Effector memory CD4-positive, alpha-beta T cell (primary cell): ENCODE measurements around the gene ATP1A2.
A peak's percentile ranks its signal among the peaks of the same experiment; 100 is the strongest.

Experiments used
- DNase-seq, 3 donors: peaks; one replicate each; pipeline ENCODE4 v3.0.0-alpha.2; 2020
- H3K27ac ChIP-seq: 2 replicates; pipeline ENCODE4 v1.7.0; 2013; ENCODE audit warnings: mild to moderate bottlenecking, low read length, moderate library complexity; ENCODE audit not compliant: insufficient read depth, poor library complexity, severe bottlenecking
- H3K27me3 ChIP-seq: replicated peaks from 2 replicates; pipeline ENCODE4 v1.7.0; 2013; ENCODE audit warnings: mild to moderate bottlenecking, low read length; ENCODE audit not compliant: insufficient read depth, control insufficient read depth, poor library complexity, severe bottlenecking
- H3K36me3 ChIP-seq: 2 replicates; pipeline ENCODE4 v1.7.0; 2013; ENCODE audit warnings: mild to moderate bottlenecking, low read length, moderate library complexity; ENCODE audit not compliant: control insufficient read depth, insufficient read depth
- H3K4me1 ChIP-seq: 2 replicates; pipeline ENCODE4 v1.7.0; 2013; ENCODE audit warnings: low read length, mild to moderate bottlenecking; ENCODE audit not compliant: control insufficient read depth, insufficient read depth, poor library complexity, severe bottlenecking
- H3K4me3 ChIP-seq: 2 replicates; pipeline ENCODE4 v1.7.0; 2013; ENCODE audit warnings: low read length, low read depth, mild to moderate bottlenecking; ENCODE audit not compliant: insufficient read depth, poor library complexity, severe bottlenecking
- H3K9me3 ChIP-seq: 2 replicates; pipeline ENCODE4 v1.7.0; 2013; ENCODE audit warnings: mild to moderate bottlenecking, low read length, moderate library complexity; ENCODE audit not compliant: control insufficient read depth

Gene ATP1A2

DNA sequence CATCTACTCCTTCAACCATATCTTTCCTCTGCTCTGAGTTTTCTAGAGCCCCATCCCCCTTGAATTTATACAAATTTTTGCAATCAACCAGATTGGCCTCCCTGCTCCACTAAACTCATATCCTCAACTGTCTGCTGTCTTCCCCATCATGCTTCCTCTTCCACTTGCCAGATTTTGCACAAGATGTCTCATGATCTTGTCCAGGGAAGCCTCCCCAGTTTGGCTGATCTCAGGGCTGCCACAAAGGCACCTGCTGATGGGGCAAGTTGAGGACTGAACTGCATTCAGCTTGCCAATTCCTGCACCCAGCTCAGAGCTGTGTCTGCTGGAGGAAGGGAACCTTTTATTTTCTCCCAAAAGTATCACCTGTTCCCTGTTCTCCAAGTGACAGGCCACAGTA, 38.1 kb upstream of the ATP1A2 start:
- no peak for DNase-seq
- peaks cover 25% of the 10 kb centered on the region for H3K27me3 ChIP-seq
- no peak overlapping the region for H3K27ac ChIP-seq
- H3K36me3 ChIP-seq = no peaks in the 10 kb centered on the region
- H3K4me1 ChIP-seq = no peaks in the 10 kb centered on the region
- H3K9me3 ChIP-seq = no peaks in the 10 kb centered on the region
- H3K4me3 ChIP-seq = no peak overlapping the region

DNA sequence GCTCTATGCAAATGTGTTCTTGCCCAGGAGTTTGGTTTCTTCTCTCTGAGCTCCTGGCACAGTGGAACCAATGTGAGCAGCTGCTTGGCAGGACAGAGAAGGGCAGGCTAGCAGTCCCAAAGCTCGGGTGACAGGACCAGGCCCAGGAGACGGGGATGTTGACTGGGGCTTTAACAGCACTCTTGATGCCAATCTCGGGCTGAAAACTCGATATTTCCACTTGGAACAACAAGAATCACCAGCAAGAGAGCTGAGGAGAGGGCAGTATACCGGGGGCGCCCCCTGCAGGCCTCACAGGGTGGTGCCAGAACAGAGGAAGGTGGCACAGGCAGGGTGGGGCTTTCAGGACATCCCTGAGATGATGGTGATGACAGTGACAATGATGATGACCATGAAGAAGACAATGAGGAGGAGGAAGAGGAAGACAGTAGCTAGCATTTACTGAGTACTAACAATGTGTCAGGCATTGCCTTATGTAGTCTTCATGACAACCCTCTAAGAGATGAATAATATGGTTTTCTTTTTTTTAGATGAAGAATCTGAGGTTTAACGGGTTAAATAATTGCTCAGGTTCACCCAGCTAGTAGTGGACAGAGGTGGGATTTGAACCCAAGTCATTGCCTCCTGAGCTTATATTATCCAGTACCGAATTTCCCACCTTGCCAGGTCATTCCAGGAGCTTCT, 36.9 kb upstream of the ATP1A2 start:
- no peaks in the 10 kb centered on the region for H3K36me3 ChIP-seq
- peaks cover 25% of the 10 kb centered on the region for H3K27me3 ChIP-seq
- H3K4me1 ChIP-seq = peaks cover 4% of the 10 kb centered on the region
- no peak overlapping the region for H3K4me3 ChIP-seq
- no peaks in the 10 kb centered on the region for H3K9me3 ChIP-seq
- peak in 2 of 3 donors; percentile 20 to 25 for DNase-seq
- H3K27ac ChIP-seq = no peak overlapping the region

GRCh38 chr1:160079448-160079847, 36.1 kb upstream of the ATP1A2 start:
- H3K9me3 ChIP-seq = no peaks in the 10 kb centered on the region
- H3K27ac ChIP-seq = no peak overlapping the region
- no peaks in the 10 kb centered on the region for H3K36me3 ChIP-seq
- H3K4me1 ChIP-seq = peaks cover 10% of the 10 kb centered on the region
- peaks cover 25% of the 10 kb centered on the region for H3K27me3 ChIP-seq
- no peak overlapping the region for H3K4me3 ChIP-seq
- no peak for DNase-seq

- H3K9me3 ChIP-seq = no peaks in the 10 kb centered on the region
- peaks cover 10% of the 10 kb centered on the region for H3K4me1 ChIP-seq
- no peaks in the 10 kb centered on the region for H3K36me3 ChIP-seq
- H3K27ac ChIP-seq = no peak overlapping the region
- no peak overlapping the region for H3K4me3 ChIP-seq
- DNase-seq = no peak
- peaks cover 25% of the 10 kb centered on the region for H3K27me3 ChIP-seq
Measured at GRCh38 chr1:160080381-160081100, 35.0 kb upstream of the ATP1A2 start.

- H3K36me3 ChIP-seq = no peaks in the 10 kb centered on the region
- no peaks in the 10 kb centered on the region for H3K9me3 ChIP-seq
- peaks cover 25% of the 10 kb centered on the region for H3K27me3 ChIP-seq
- H3K27ac ChIP-seq = no peak within 1 kb of the TSS
- H3K4me1 ChIP-seq = peaks cover 10% of the 10 kb centered on the region
- DNase-seq = no peak
- no peak within 1 kb of the TSS for H3K4me3 ChIP-seq
Measured at GRCh38 chr1:160081261-160081936, 34.2 kb upstream of the ATP1A2 start, which contains the start of gene KCNJ9. Gene KCNJ9, plus strand, starts transcription at chr1:160081538. Its CDS starts 2,493 bp downstream, at chr1:160084031.

DNA sequence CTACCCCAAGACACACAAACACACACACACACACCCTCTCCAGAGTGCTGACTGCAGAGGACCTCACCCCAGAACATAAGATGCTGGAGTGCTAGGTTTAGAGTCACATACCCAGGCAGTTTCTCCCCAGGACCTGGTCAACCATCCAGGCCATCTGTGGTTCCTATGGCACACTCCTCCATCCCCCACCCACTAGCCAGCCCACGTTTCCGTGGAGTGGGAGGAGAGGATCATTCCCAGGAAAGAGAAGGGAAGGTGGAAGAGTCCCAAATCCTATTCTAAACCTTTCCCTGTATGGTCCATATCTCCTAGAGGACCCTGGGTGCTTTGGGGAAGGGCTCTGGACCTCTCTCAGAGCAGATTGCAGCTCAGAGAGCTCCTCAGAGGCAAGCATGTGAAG, 33.1 kb upstream of the ATP1A2 start:
- DNase-seq = no peak

DNA sequence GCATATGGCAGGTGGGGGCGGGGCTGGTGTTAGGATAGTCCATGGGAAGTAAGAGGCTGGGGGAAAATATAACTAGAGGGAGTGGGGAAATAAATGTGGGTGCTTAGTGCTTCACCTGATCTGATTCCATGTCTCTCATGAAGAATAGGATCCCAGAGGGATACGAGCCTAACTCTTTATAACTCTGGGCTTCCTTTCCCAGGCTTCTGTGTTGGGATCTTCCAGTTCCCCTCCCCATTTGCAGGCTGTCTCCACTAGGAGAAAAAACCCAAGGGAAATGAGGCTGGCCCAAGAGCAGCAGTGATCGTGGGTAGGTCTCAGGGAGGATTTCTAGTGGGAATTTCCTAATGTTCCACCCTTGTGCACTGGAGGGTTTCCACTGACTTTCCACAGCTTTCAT, 32.6 kb upstream of the ATP1A2 start:
- no peak for DNase-seq
- H3K9me3 ChIP-seq = no peaks in the 10 kb centered on the region

More for the DNA sequence above, 33.1 kb upstream of the ATP1A2 start:
- Histone ChIP-seq H3K4me3 (no peak overlapping the region), H3K27ac (no peak overlapping the region), H3K9me3 (no peaks in the 10 kb centered on the region), H3K36me3 (peaks cover 7% of the 10 kb centered on the region), H3K27me3 (peaks cover 25% of the 10 kb centered on the region), H3K4me1 (peaks cover 10% of the 10 kb centered on the region)

DNA sequence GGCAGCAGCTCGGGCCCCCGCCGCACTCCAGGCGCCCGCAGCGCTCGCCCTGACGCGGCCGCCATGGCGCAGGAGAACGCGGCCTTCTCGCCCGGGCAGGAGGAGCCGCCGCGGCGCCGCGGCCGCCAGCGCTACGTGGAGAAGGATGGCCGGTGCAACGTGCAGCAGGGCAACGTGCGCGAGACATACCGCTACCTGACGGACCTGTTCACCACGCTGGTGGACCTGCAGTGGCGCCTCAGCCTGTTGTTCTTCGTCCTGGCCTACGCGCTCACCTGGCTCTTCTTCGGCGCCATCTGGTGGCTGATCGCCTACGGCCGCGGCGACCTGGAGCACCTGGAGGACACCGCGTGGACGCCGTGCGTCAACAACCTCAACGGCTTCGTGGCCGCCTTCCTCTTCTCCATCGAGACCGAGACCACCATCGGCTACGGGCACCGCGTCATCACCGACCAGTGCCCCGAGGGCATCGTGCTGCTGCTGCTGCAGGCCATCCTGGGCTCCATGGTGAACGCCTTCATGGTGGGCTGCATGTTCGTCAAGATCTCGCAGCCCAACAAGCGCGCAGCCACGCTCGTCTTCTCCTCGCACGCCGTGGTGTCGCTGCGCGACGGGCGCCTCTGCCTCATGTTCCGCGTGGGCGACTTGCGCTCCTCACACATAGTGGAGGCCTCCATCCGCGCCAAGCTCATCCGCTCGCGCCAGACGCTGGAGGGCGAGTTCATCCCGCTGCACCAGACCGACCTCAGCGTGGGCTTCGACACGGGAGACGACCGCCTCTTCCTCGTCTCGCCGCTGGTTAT, 31.4 kb upstream of the ATP1A2 start:
- Histone ChIP-seq H3K4me3 (peak overlapping the region; percentile 20), H3K36me3 (peaks cover 17% of the 10 kb centered on the region), H3K4me1 (peaks cover 10% of the 10 kb centered on the region), H3K27ac (no peak overlapping the region), H3K27me3 (peaks cover 13% of the 10 kb centered on the region), H3K9me3 (no peaks in the 10 kb centered on the region)
- peak; percentile 53 to 55 (median 55) for DNase-seq

More for the DNA sequence above, 32.6 kb upstream of the ATP1A2 start:
- H3K27me3 ChIP-seq = peaks cover 24% of the 10 kb centered on the region
- H3K36me3 ChIP-seq = peaks cover 7% of the 10 kb centered on the region
- no peak overlapping the region for H3K27ac ChIP-seq
- peaks cover 10% of the 10 kb centered on the region for H3K4me1 ChIP-seq
- H3K4me3 ChIP-seq = no peak overlapping the region

GRCh38 chr1:160084771-160085321, 30.7 kb upstream of the ATP1A2 start:
- no peaks in the 10 kb centered on the region for H3K9me3 ChIP-seq
- no peak overlapping the region for H3K27ac ChIP-seq
- peaks cover 13% of the 10 kb centered on the region for H3K27me3 ChIP-seq
- no peak for DNase-seq
- no peak overlapping the region for H3K4me3 ChIP-seq
- peaks cover 24% of the 10 kb centered on the region for H3K36me3 ChIP-seq
- H3K4me1 ChIP-seq = peaks cover 10% of the 10 kb centered on the region
